ENCODE results near the gene CREB3L2. TPM values are rescaled to one million over a fixed set of nuclear protein-coding genes. Genes with fewer than 3 reads are reported as not detected.

Gene CREB3L2
- total and polyA plus RNA-seq, 2 of the 8 experiments (the other 6 are each of a cell fraction or from before 2014, with no cell fraction given): 14.4 to 48.3 TPM

GRCh38 chr7:137923380-137923779 lies 78.5 kb downstream of the CREB3L2 start (continued):
- TF ChIP-seq, protein P1, sequence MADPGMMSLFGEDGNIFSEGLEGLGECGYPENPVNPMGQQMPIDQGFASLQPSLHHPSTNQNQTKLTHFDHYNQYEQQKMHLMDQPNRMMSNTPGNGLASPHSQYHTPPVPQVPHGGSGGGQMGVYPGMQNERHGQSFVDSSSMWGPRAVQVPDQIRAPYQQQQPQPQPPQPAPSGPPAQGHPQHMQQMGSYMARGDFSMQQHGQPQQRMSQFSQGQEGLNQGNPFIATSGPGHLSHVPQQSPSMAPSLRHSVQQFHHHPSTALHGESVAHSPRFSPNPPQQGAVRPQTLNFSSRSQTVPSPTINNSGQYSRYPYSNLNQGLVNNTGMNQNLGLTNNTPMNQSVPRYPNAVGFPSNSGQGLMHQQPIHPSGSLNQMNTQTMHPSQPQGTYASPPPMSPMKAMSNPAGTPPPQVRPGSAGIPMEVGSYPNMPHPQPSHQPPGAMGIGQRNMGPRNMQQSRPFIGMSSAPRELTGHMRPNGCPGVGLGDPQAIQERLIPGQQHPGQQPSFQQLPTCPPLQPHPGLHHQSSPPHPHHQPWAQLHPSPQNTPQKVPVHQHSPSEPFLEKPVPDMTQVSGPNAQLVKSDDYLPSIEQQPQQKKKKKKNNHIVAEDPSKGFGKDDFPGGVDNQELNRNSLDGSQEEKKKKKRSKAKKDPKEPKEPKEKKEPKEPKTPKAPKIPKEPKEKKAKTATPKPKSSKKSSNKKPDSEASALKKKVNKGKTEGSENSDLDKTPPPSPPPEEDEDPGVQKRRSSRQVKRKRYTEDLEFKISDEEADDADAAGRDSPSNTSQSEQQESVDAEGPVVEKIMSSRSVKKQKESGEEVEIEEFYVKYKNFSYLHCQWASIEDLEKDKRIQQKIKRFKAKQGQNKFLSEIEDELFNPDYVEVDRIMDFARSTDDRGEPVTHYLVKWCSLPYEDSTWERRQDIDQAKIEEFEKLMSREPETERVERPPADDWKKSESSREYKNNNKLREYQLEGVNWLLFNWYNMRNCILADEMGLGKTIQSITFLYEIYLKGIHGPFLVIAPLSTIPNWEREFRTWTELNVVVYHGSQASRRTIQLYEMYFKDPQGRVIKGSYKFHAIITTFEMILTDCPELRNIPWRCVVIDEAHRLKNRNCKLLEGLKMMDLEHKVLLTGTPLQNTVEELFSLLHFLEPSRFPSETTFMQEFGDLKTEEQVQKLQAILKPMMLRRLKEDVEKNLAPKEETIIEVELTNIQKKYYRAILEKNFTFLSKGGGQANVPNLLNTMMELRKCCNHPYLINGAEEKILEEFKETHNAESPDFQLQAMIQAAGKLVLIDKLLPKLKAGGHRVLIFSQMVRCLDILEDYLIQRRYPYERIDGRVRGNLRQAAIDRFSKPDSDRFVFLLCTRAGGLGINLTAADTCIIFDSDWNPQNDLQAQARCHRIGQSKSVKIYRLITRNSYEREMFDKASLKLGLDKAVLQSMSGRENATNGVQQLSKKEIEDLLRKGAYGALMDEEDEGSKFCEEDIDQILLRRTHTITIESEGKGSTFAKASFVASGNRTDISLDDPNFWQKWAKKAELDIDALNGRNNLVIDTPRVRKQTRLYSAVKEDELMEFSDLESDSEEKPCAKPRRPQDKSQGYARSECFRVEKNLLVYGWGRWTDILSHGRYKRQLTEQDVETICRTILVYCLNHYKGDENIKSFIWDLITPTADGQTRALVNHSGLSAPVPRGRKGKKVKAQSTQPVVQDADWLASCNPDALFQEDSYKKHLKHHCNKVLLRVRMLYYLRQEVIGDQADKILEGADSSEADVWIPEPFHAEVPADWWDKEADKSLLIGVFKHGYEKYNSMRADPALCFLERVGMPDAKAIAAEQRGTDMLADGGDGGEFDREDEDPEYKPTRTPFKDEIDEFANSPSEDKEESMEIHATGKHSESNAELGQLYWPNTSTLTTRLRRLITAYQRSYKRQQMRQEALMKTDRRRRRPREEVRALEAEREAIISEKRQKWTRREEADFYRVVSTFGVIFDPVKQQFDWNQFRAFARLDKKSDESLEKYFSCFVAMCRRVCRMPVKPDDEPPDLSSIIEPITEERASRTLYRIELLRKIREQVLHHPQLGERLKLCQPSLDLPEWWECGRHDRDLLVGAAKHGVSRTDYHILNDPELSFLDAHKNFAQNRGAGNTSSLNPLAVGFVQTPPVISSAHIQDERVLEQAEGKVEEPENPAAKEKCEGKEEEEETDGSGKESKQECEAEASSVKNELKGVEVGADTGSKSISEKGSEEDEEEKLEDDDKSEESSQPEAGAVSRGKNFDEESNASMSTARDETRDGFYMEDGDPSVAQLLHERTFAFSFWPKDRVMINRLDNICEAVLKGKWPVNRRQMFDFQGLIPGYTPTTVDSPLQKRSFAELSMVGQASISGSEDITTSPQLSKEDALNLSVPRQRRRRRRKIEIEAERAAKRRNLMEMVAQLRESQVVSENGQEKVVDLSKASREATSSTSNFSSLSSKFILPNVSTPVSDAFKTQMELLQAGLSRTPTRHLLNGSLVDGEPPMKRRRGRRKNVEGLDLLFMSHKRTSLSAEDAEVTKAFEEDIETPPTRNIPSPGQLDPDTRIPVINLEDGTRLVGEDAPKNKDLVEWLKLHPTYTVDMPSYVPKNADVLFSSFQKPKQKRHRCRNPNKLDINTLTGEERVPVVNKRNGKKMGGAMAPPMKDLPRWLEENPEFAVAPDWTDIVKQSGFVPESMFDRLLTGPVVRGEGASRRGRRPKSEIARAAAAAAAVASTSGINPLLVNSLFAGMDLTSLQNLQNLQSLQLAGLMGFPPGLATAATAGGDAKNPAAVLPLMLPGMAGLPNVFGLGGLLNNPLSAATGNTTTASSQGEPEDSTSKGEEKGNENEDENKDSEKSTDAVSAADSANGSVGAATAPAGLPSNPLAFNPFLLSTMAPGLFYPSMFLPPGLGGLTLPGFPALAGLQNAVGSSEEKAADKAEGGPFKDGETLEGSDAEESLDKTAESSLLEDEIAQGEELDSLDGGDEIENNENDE (IDR thresholded peaks at IDR 0.05; ENCODE audit: insufficient replicate concordance, low read length): no peak
- no peak for TF ChIP-seq SIX5 (IDR thresholded peaks at IDR 0.05; ENCODE audit: low read depth, low read length)
- no peak for TF ChIP-seq RFX5 (IDR thresholded peaks at IDR 0.05; ENCODE audit: borderline replicate concordance, low read depth, low read length)
